CD4-positive, alpha-beta T cell (primary cell): ENCODE results near the gene ZNF100. TPM values are rescaled to one million over a fixed set of nuclear protein-coding genes. Genes with fewer than 3 reads are reported as not detected.

Experiments
- ATAC-seq: fragments of 200-7000 bp; cut with Tn5 transposase; one replicate; pipeline ENCODE4 v1.10.0; 2022; ENCODE audit warnings: mild to moderate bottlenecking; ENCODE audit not compliant: poor library complexity
- CTCF ChIA-PET: fragments of 350-600 bp; sonication (Branson Sonifier 250); formaldehyde crosslinking; loops from one replicate; lab custom pipeline; 2021; ENCODE audit warnings: antibody characterized with exemption, inconsistent platforms; lab: Charles Lee
- POLR2A ChIA-PET: fragments of 350-600 bp; sonication (Branson Sonifier 250); formaldehyde crosslinking; loops from one replicate; lab custom pipeline; 2021; ENCODE audit warnings: antibody characterized with exemption, inconsistent platforms; lab: Charles Lee
- DNase-seq, 14 experiments: peaks; one replicate each; pipeline ENCODE4 v3.0.0-alpha.2; 2013 to 2020; ENCODE audit warnings: mixed read lengths in 2 of 14
- H3K27ac ChIP-seq, 2 donors: one replicate each; pipeline versions ENCODE4 v1.5.1 to v1.7.0; 2013; ENCODE audit warnings: low read length in 2 of 2, low read depth in 1 of 2, mild to moderate bottlenecking in 1 of 2
- H3K27me3 ChIP-seq, 2 experiments: 1 replicate in 1 of 2; 2 replicates in 1 of 2; pipeline versions ENCODE4 v1.6.1 to v1.7.0; 2013; ENCODE audit warnings: low read length in 2 of 2, control low read depth in 1 of 2, mild to moderate bottlenecking in 1 of 2, moderate library complexity in 1 of 2; ENCODE audit not compliant: insufficient read depth in 2 of 2, control insufficient read depth in 1 of 2
- H3K36me3 ChIP-seq: one replicate; pipeline ENCODE4 v1.6.1; 2013; ENCODE audit warnings: low read length, control low read depth; ENCODE audit not compliant: insufficient read depth
- H3K4me1 ChIP-seq: one replicate; pipeline ENCODE4 v1.6.1; 2013; ENCODE audit warnings: low read length, control low read depth; ENCODE audit not compliant: insufficient read depth
- H3K4me3 ChIP-seq: one replicate; pipeline ENCODE4 v1.5.1; 2013; ENCODE audit warnings: mild to moderate bottlenecking, low read length, moderate library complexity
- H3K9me3 ChIP-seq, 2 experiments: 1 replicate in 1 of 2; 2 replicates in 1 of 2; pipeline versions ENCODE4 v1.6.1 to v1.7.0; 2013; ENCODE audit warnings: low read length in 2 of 2, mild to moderate bottlenecking in 2 of 2, control low read depth in 1 of 2, moderate library complexity in 1 of 2; ENCODE audit not compliant: control insufficient read depth in 1 of 2, insufficient read depth in 1 of 2
- H3K27ac Mint-ChIP-seq: one replicate; pipeline ENCODE4 v1.8.0; 2020; ENCODE audit warnings: mixed read lengths
- H3K27me3 Mint-ChIP-seq: one replicate; pipeline ENCODE4 v1.8.0; 2021; ENCODE audit warnings: mixed read lengths
- H3K36me3 Mint-ChIP-seq: one replicate; pipeline ENCODE4 v1.8.0; 2021; ENCODE audit warnings: low read depth, mixed read lengths
- H3K4me1 Mint-ChIP-seq: one replicate; pipeline ENCODE4 v1.8.0; 2021; ENCODE audit warnings: low read depth, mixed read lengths
- H3K4me3 Mint-ChIP-seq: one replicate; pipeline ENCODE4 v1.8.0; 2020; ENCODE audit warnings: mild to moderate bottlenecking, mixed read lengths
- H3K9me3 Mint-ChIP-seq: one replicate; pipeline ENCODE4 v1.8.0; 2020; ENCODE audit warnings: mixed read lengths
- CTCF ChIP-seq: fragments of 200-600 bp; IDR thresholded peaks from one replicate; pipeline ENCODE4 v1.8.0; 2022; ENCODE audit warnings: antibody characterized with exemption, mild to moderate bottlenecking
- intact Hi-C, 2 experiments: fragments of 100-400 bp; cut with DNase I in 1 of 2; cut with micrococcal nuclease in 1 of 2; formaldehyde crosslinking; loops; one replicate each; pipeline versions ENCODE4 v1.15.1 to v1.9.0; 2023 to 2025; cut with DNase I, micrococcal nuclease
- total RNA-seq, 174 experiments: library from RNA in 2 of 174; stranded (reverse) in 2 of 174; gene quantifications; one replicate each; pipeline ENCODE4 v1.2.3 and lab custom pipeline; 2021 to 2026

The ZNF100 gene
- total RNA-seq, 2 experiments from 2014 or later = 10.8 to 11.0 TPM

- ATAC-seq (no peak), DNase-seq (no peak)
- H3K36me3 ChIP-seq = peaks cover 58% of the 10 kb centered on the region
- no peak for TF ChIP-seq CTCF
- H3K27me3 ChIP-seq = no peaks in the 10 kb centered on the region
- no peak overlapping the region for H3K27ac ChIP-seq
- CTCF ChIA-PET = no interaction called here
- H3K9me3 ChIP-seq = peaks cover 0 to 23% of the 10 kb centered on the region in 2 experiments
- Mint-ChIP-seq H3K4me3 (no peak overlapping the region), H3K27ac (no peak overlapping the region), H3K9me3 (peaks cover 7% of the 10 kb centered on the region), H3K36me3 (peaks cover 94% of the 10 kb centered on the region), H3K27me3 (no peaks in the 10 kb centered on the region), H3K4me1 (peaks cover 28% of the 10 kb centered on the region)
- intact Hi-C loops = no loop called here
- POLR2A ChIA-PET = interaction anchor here (1.4 kb wide), 1 partner anchor 16 kb away, joined by 4 read pairs; the partner anchor contains the start of gene ZNF100
- H3K4me1 ChIP-seq = no peaks in the 10 kb centered on the region
- H3K4me3 ChIP-seq = no peak overlapping the region
Observed at GRCh38 chr19:21751384-21751783, 16.0 kb downstream of the ZNF100 start.

GRCh38 chr19:21750586-21751128, 16.7 kb downstream of the ZNF100 start:
- Histone ChIP-seq H3K27me3 (no peaks in the 10 kb centered on the region), H3K27ac (no peak overlapping the region), H3K36me3 (peaks cover 55% of the 10 kb centered on the region), H3K4me3 (no peak overlapping the region), H3K4me1 (no peaks in the 10 kb centered on the region), H3K9me3 (peaks cover 0 to 24% of the 10 kb centered on the region in 2 experiments)
- Mint-ChIP-seq H3K4me3 (no peak overlapping the region), H3K27ac (no peak overlapping the region), H3K9me3 (peaks cover 6% of the 10 kb centered on the region), H3K4me1 (peaks cover 28% of the 10 kb centered on the region), H3K36me3 (peaks cover 94% of the 10 kb centered on the region), H3K27me3 (no peaks in the 10 kb centered on the region)
- POLR2A ChIA-PET = interaction anchor here (1.4 kb wide), 1 partner anchor 17 kb away, joined by 4 read pairs; the partner anchor contains the start of gene ZNF100
- DNase-seq (peak in 1 of 14 experiments; percentile 4), ATAC-seq (no peak)
- CTCF ChIA-PET = no interaction called here
- intact Hi-C loops = no loop called here
- no peak for TF ChIP-seq CTCF

- Histone ChIP-seq H3K27ac (no peak overlapping the region), H3K27me3 (no peaks in the 10 kb centered on the region), H3K4me1 (no peaks in the 10 kb centered on the region), H3K4me3 (no peak overlapping the region), H3K36me3 (peaks cover 57% of the 10 kb centered on the region), H3K9me3 (peaks cover 0 to 27% of the 10 kb centered on the region in 2 experiments)
- TF ChIP-seq CTCF = no peak
- ChIA-PET POLR2A (no interaction called here), CTCF (no interaction called here)
- intact Hi-C loops = no loop called here
- DNase-seq = no peak
- Mint-ChIP-seq H3K9me3 (no peaks in the 10 kb centered on the region), H3K27ac (peak overlapping the region; percentile 5), H3K4me1 (peaks cover 22% of the 10 kb centered on the region), H3K36me3 (peaks cover 90% of the 10 kb centered on the region), H3K27me3 (no peaks in the 10 kb centered on the region), H3K4me3 (no peak overlapping the region)
- no peak for ATAC-seq
Observed at GRCh38 chr19:21749090-21749489, 18.3 kb downstream of the ZNF100 start.
